ENCODE measurements around the gene TCF7L1.

The TCF7L1 gene

GRCh38 chr2:85175369-85176299 lies 42.4 kb downstream of the TCF7L1 start:
- Histone ChIP-seq H3K36me3 (no peaks in the 10 kb centered on the region), H3K27me3 (no peaks in the 10 kb centered on the region), H3K9me3 (no peaks in the 10 kb centered on the region), H3K4me1 (peaks cover 0 to 53% (median 15%) of the 10 kb centered on the region in 4 donors), H3K27ac (no peak overlapping the region), H3K4me3 (no peak overlapping the region)
- DNase-seq = peak; percentile 46 to 60
- TF ChIP-seq CTCF (IDR thresholded peaks at IDR 0.05) = no peak
- intact Hi-C loops (cut with DNase I; ENCODE audit: low total_unique reads) = no loop called here

GRCh38 chr2:85177031-85177824 lies 44.0 kb downstream of the TCF7L1 start:
- Histone ChIP-seq H3K9me3 (no peaks in the 10 kb centered on the region), H3K27me3 (no peaks in the 10 kb centered on the region), H3K27ac (no peak overlapping the region), H3K4me1 (peaks cover 0 to 69% (median 29%) of the 10 kb centered on the region in 4 donors), H3K36me3 (no peaks in the 10 kb centered on the region), H3K4me3 (no peak overlapping the region)
- peak in 1 of 2 donors; percentile 24 for DNase-seq
- intact Hi-C loops (cut with DNase I; ENCODE audit: low total_unique reads) = no loop called here
- no peak for TF ChIP-seq CTCF (IDR thresholded peaks at IDR 0.05)

GRCh38 chr2:85178154-85178553 lies 45.0 kb downstream of the TCF7L1 start:
- no peaks in the 10 kb centered on the region for H3K9me3 ChIP-seq
- no peaks in the 10 kb centered on the region for H3K36me3 ChIP-seq
- intact Hi-C loops (cut with DNase I; ENCODE audit: low total_unique reads) = no loop called here
- no peak for TF ChIP-seq CTCF (IDR thresholded peaks at IDR 0.05)
- no peak overlapping the region for H3K4me3 ChIP-seq
- DNase-seq = no peak
- H3K27ac ChIP-seq = no peak overlapping the region
- peaks cover 0 to 69% (median 31%) of the 10 kb centered on the region in 4 donors for H3K4me1 ChIP-seq
- no peaks in the 10 kb centered on the region for H3K27me3 ChIP-seq

GRCh38 chr2:85178980-85179411 lies 45.8 kb downstream of the TCF7L1 start:
- peaks cover 0 to 63% (median 31%) of the 10 kb centered on the region in 4 donors for H3K4me1 ChIP-seq

More at GRCh38 chr2:85178980-85179411, 45.8 kb downstream of the TCF7L1 start:
- Histone ChIP-seq H3K27ac (no peak overlapping the region), H3K9me3 (no peaks in the 10 kb centered on the region), H3K4me3 (no peak overlapping the region), H3K36me3 (no peaks in the 10 kb centered on the region), H3K27me3 (no peaks in the 10 kb centered on the region)
- DNase-seq = peak in 1 of 2 donors; percentile 23
- TF ChIP-seq CTCF (IDR thresholded peaks at IDR 0.05) = no peak
- intact Hi-C loops (cut with DNase I; ENCODE audit: low total_unique reads) = no loop called here

Measured in tibial artery (tissue), 4 donors.